SU-DHL-6 (cell line): ENCODE measurements around the gene PSMB11.
A peak's percentile ranks its signal among the peaks of the same experiment; 100 is the strongest.

Source experiments
- CTCF ChIP-seq: fragments of 200-600 bp; sonication (generic); IDR thresholded peaks from one replicate; pipeline ENCODE4 v1.5.1; 2017; ENCODE audit warnings: antibody characterized with exemption, mild to moderate bottlenecking, low read length, moderate library complexity; ENCODE audit not compliant: insufficient read depth, poor library complexity, severe bottlenecking
- EZH2phosphoT487 ChIP-seq: fragments of 200-600 bp; sonication (generic), shearing (Covaris generic); conservative IDR thresholded peaks from 2 replicates; pipeline ENCODE4 v1.6.1; 2018; ENCODE audit warnings: mild to moderate bottlenecking, antibody characterized with exemption, low read length, moderate library complexity, mixed read lengths

- peak; percentile 100 for TF ChIP-seq CTCF
- no peak for TF ChIP-seq EZH2phosphoT487
Measured at GRCh38 chr14:23068789-23069412, 26.9 kb downstream of the PSMB11 start.
